HepG2 (cell line): ENCODE results near the gene RUNDC1. TPM values are rescaled to one million over a fixed set of nuclear protein-coding genes. Genes with fewer than 3 reads are reported as not detected.

Experiments
- CEBPB ChIP-seq: IDR thresholded peaks from 2 replicates; pipeline ENCODE4 v1.6.1; 2011; ENCODE audit warnings: low read depth, low read length, improper control_type of control experiment, borderline replicate concordance
- HNRNPK ChIP-seq: fragments of 200-400 bp; formaldehyde crosslinking; IDR thresholded peaks from 2 replicates; pipeline ENCODE4 v1.6.1; 2018; ENCODE audit warnings: low read length, low read depth, moderate library complexity, mild to moderate bottlenecking; ENCODE audit not compliant: poor library complexity, severe bottlenecking
- HNRNPLL ChIP-seq: fragments of 200-400 bp; formaldehyde crosslinking; IDR thresholded peaks from 2 replicates; pipeline ENCODE4 v1.6.1; 2017; ENCODE audit warnings: mild to moderate bottlenecking, low read depth, low read length; ENCODE audit not compliant: poor library complexity, severe bottlenecking
- NR2F2 ChIP-seq: IDR thresholded peaks from 2 replicates; pipeline ENCODE4 v1.6.1; 2012; ENCODE audit warnings: low read depth, inconsistent platforms, borderline replicate concordance
- RBM39 ChIP-seq: fragments of 200-400 bp; formaldehyde crosslinking; IDR thresholded peaks from one replicate; pipeline ENCODE4 v1.6.1; 2018; ENCODE audit warnings: antibody characterized with exemption, mild to moderate bottlenecking, low read depth, low read length; ENCODE audit not compliant: poor library complexity, severe bottlenecking
- SAFB2 ChIP-seq: sonication (generic); formaldehyde crosslinking; IDR thresholded peaks from 2 replicates; pipeline ENCODE4 v1.5.1; 2020; ENCODE audit warnings: missing genetic modification reagents, low read depth, mild to moderate bottlenecking, borderline replicate concordance
- SRY ChIP-seq: sonication (generic); formaldehyde crosslinking; IDR thresholded peaks from 2 replicates; pipeline ENCODE4 v1.8.0; 2022; ENCODE audit warnings: mild to moderate bottlenecking, missing genetic modification reagents
- TEAD3 ChIP-seq: optimal IDR thresholded peaks from 2 replicates; pipeline ENCODE3; 2016; ENCODE audit warnings: borderline replicate concordance
- ZFP62 ChIP-seq: sonication (generic); formaldehyde crosslinking; IDR thresholded peaks from 2 replicates; pipeline ENCODE4 v1.4.0; 2020; ENCODE audit warnings: missing genetic modification reagents
- ZNF121 ChIP-seq: sonication (generic); formaldehyde crosslinking; IDR thresholded peaks from 2 replicates; pipeline ENCODE4 v1.5.0; 2020; ENCODE audit warnings: mild to moderate bottlenecking, missing genetic modification reagents
- ZNF232 ChIP-seq: sonication (generic); formaldehyde crosslinking; IDR thresholded peaks from 2 replicates; pipeline ENCODE4 v1.4.0; 2020; ENCODE audit warnings: missing genetic modification reagents, borderline replicate concordance
- ZNF235 ChIP-seq: sonication (generic); formaldehyde crosslinking; IDR thresholded peaks from 2 replicates; pipeline ENCODE4 v1.8.1; 2023; ENCODE audit warnings: mild to moderate bottlenecking, missing genetic modification reagents, borderline replicate concordance
- ZNF484 ChIP-seq: sonication (generic); formaldehyde crosslinking; IDR thresholded peaks from 2 replicates; pipeline ENCODE4 v1.5.1; 2020; ENCODE audit warnings: mild to moderate bottlenecking, low read depth, missing genetic modification reagents, borderline replicate concordance
- ZNF496 ChIP-seq: sonication (generic); formaldehyde crosslinking; IDR thresholded peaks from 2 replicates; pipeline ENCODE4 v1.8.1; 2023; ENCODE audit warnings: mild to moderate bottlenecking, moderate library complexity, missing genetic modification reagents; ENCODE audit not compliant: insufficient replicate concordance
- ZNF550 ChIP-seq: sonication (generic); formaldehyde crosslinking; IDR thresholded peaks from 2 replicates; pipeline ENCODE4 v1.4.0; 2020; ENCODE audit warnings: mild to moderate bottlenecking, missing genetic modification reagents, borderline replicate concordance
- ZNF616 ChIP-seq: sonication (generic); formaldehyde crosslinking; IDR thresholded peaks from 2 replicates; pipeline ENCODE4 v1.5.0; 2020; ENCODE audit warnings: low read depth, mild to moderate bottlenecking, missing genetic modification reagents
- ZNF660 ChIP-seq: sonication (generic); formaldehyde crosslinking; IDR thresholded peaks from 2 replicates; pipeline ENCODE4 v1.5.1; 2020; ENCODE audit warnings: mild to moderate bottlenecking, low read depth, missing genetic modification reagents, borderline replicate concordance
- polyA plus RNA-seq, 8 experiments: library from polyadenylated mRNA; depleted of rRNA in 3 of 8; stranded (reverse) in 7 of 8; unstranded in 1 of 8; fragments of >200 nt; fragmentation: Illumina TruSeq in 4 of 8; extraction: Trizol in 4 of 8; gene quantifications; 2 replicates each; pipeline versions ENCODE4 v1.2.1 to v1.2.3, GENCODE V29; 2011 to 2016; ENCODE audit warnings: low read depth in 4 of 8, missing spikeins in 1 of 8, mixed read lengths in 1 of 8; ENCODE audit not compliant: insufficient read depth in 1 of 8
- total RNA-seq, 5 experiments: library from RNA; depleted of rRNA; stranded (reverse); fragments of >200 nt; fragmentation: Illumina TruSeq; extraction: Trizol; gene quantifications; 2 replicates each; pipeline ENCODE4 v1.2.3, GENCODE V29; 2016; ENCODE audit warnings: low read depth in 1 of 5
- TF ChIP-seq, protein P1 (sequence below): sonication (generic); formaldehyde crosslinking; IDR thresholded peaks from 2 replicates; pipeline ENCODE4 v1.4.0; 2020; ENCODE audit warnings: missing genetic modification reagents, mild to moderate bottlenecking, borderline replicate concordance
- TF ChIP-seq, protein P2 (sequence below): sonication (generic); formaldehyde crosslinking; IDR thresholded peaks from 2 replicates; pipeline ENCODE4 v1.8.1; 2023; ENCODE audit warnings: mild to moderate bottlenecking, missing genetic modification reagents
- TF ChIP-seq, protein P3 (sequence below): sonication (generic); formaldehyde crosslinking; IDR thresholded peaks from 2 replicates; pipeline ENCODE4 v1.8.0; 2022; ENCODE audit warnings: mild to moderate bottlenecking, missing genetic modification reagents

Gene RUNDC1
- total and polyA plus RNA-seq, 2 of the 13 experiments (the other 11 are each of a cell fraction or from before 2014, with no cell fraction given) = 10.3 to 11.4 TPM

DNA sequence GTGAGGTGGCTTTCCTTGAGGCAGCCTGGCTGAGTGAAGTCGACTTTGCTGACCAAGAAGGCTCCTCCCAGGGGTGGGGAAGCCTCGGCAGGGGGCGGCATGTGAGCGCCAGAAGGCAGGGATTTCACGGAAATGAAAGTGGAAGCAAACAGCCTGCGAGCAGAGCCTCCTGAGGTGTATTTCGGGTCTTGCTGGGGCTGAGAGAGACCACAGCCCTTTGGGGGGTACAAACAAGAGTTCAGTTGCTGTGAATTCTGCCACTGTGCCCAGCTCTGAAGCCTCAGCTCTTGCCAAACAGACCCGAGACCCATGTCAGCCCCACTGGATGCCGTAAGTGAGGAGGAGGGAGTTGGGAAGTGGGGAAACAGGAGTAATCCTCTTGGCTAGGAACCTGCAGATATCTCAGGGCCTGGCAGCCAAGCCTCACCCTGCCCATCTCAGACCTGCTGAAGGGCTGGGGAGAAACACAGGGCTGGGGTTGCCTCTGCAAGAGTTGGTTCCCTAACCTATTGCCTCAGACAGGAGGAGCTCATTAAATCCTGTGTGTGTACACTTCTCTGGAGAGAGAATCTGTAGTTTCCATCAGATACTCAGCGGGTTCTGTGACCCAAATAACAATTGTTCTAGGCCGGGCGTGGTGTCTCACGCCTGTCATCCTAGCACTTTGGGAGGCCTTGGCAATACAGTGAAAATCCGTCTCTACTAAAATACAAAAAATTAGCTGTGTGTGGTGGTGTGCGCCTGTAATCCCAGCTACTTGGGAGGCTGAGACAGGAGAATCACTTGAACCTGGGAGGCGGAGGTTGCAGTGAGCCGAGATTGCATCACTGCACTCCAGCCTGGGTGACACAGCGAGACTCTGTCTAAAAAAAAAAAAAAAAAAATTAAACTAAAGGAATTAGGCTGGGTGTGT, 26.5 kb downstream of the RUNDC1 start, which contains the start of gene IFI35 (continued):
- TF ChIP-seq ZNF235 (CRISPR knock-in tag) (no peak), ZNF660 (no peak), TEAD3 (peak; percentile 44), ZFP62 (CRISPR knock-in tag) (0 out of 2 replicates have a peak, but pooled peaks have one; percentile 62), HNRNPK (no peak), ZNF616 (CRISPR knock-in tag) (no peak), NR2F2 (no peak), ZNF121 (CRISPR knock-in tag) (no peak), ZNF484 (CRISPR knock-in tag) (no peak), SAFB2 (CRISPR knock-in tag) (no peak), CEBPB (no peak), ZNF232 (no peak), RBM39 (no peak), ZNF496 (no peak), HNRNPLL (no peak), SRY (CRISPR knock-in tag) (no peak), ZNF550 (no peak)
- TF ChIP-seq, protein P1, sequence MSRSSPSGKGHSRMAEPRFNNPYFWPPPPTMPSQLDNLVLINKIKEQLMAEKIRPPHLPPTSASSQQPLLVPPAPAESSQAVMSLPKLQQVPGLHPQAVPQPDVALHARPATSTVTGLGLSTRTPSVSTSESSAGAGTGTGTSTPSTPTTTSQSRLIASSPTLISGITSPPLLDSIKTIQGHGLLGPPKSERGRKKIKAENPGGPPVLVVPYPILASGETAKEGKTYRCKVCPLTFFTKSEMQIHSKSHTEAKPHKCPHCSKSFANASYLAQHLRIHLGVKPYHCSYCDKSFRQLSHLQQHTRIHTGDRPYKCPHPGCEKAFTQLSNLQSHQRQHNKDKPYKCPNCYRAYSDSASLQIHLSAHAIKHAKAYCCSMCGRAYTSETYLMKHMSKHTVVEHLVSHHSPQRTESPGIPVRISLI (CRISPR knock-in tag) = peak; percentile 25; the same call in 1 of the 2 replicates
- TF ChIP-seq, protein P2, sequence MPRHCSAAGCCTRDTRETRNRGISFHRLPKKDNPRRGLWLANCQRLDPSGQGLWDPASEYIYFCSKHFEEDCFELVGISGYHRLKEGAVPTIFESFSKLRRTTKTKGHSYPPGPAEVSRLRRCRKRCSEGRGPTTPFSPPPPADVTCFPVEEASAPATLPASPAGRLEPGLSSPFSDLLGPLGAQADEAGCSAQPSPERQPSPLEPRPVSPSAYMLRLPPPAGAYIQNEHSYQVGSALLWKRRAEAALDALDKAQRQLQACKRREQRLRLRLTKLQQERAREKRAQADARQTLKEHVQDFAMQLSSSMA (CRISPR knock-in tag) = no peak
- TF ChIP-seq, protein P3, sequence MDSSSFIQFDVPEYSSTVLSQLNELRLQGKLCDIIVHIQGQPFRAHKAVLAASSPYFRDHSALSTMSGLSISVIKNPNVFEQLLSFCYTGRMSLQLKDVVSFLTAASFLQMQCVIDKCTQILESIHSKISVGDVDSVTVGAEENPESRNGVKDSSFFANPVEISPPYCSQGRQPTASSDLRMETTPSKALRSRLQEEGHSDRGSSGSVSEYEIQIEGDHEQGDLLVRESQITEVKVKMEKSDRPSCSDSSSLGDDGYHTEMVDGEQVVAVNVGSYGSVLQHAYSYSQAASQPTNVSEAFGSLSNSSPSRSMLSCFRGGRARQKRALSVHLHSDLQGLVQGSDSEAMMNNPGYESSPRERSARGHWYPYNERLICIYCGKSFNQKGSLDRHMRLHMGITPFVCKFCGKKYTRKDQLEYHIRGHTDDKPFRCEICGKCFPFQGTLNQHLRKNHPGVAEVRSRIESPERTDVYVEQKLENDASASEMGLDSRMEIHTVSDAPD = no peak
